GM12878 (cell line): ENCODE results near the gene COL28A1. TPM values are rescaled to one million over a fixed set of nuclear protein-coding genes. Genes with fewer than 3 reads are reported as not detected.
A peak's percentile ranks its signal among the peaks of the same experiment; 100 is the strongest.

Source experiments
- BACH1 ChIP-seq: fragments of 450-650 bp; IDR thresholded peaks from 2 replicates; pipeline ENCODE4 v1.6.1; 2017; ENCODE audit warnings: mild to moderate bottlenecking, borderline replicate concordance
- E2F8 ChIP-seq: fragments of 450-650 bp; IDR thresholded peaks from 2 replicates; pipeline ENCODE4 v1.6.1; 2018; ENCODE audit warnings: mild to moderate bottlenecking, low read depth, moderate library complexity; ENCODE audit not compliant: partially characterized antibody
- GABPA ChIP-seq: IDR thresholded peaks from 2 replicates; pipeline ENCODE4 v1.6.1; 2014; ENCODE audit warnings: antibody characterized with exemption, low read depth, mild to moderate bottlenecking, inconsistent platforms
- IKZF1 ChIP-seq: fragments of 450-650 bp; conservative IDR thresholded peaks from 2 replicates; pipeline ENCODE4 v1.6.1; 2017; ENCODE audit warnings: antibody characterized with exemption, mild to moderate bottlenecking
- KDM1A ChIP-seq: fragments of 200-600 bp; sonication (generic); IDR thresholded peaks from 2 replicates; pipeline ENCODE4 v1.6.1; 2016; ENCODE audit warnings: borderline replicate concordance
- LARP7 ChIP-seq: fragments of 450-650 bp; IDR thresholded peaks from 2 replicates; pipeline ENCODE4 v1.6.1; 2017; ENCODE audit warnings: mild to moderate bottlenecking
- NRF1 ChIP-seq: conservative IDR thresholded peaks from 2 replicates; pipeline ENCODE4 v1.6.1; 2011; ENCODE audit warnings: mild to moderate bottlenecking, low read depth, low read length, improper control_type of control experiment
- PML ChIP-seq: IDR thresholded peaks from 2 replicates; pipeline ENCODE4 v1.6.1; 2012; ENCODE audit warnings: low read length, inconsistent platforms
- RAD21 ChIP-seq: IDR thresholded peaks from 2 replicates; pipeline ENCODE4 v1.6.1; 2011; ENCODE audit warnings: mild to moderate bottlenecking, low read depth, low read length, moderate library complexity; ENCODE audit not compliant: insufficient read depth
- REST ChIP-seq: IDR thresholded peaks from 2 replicates; pipeline ENCODE4 v1.6.1; 2012; ENCODE audit warnings: mild to moderate bottlenecking, low read depth, low read length
- RUNX3 ChIP-seq: IDR thresholded peaks from 2 replicates; pipeline ENCODE4 v1.6.1; 2012; ENCODE audit warnings: low read length, inconsistent platforms
- SIN3A ChIP-seq: IDR thresholded peaks from 2 replicates; pipeline ENCODE4 v1.6.1; 2012; ENCODE audit warnings: low read depth, low read length, improper control_type of control experiment
- SRF ChIP-seq, 2 experiments: IDR thresholded peaks; 2 replicates each; pipeline ENCODE4 v1.6.1; 2011; ENCODE audit warnings: low read depth in 2 of 2, low read length in 2 of 2, mild to moderate bottlenecking in 1 of 2, moderate library complexity in 1 of 2
- TAF1 ChIP-seq: IDR thresholded peaks from 2 replicates; pipeline ENCODE4 v1.6.1; 2011; ENCODE audit warnings: mild to moderate bottlenecking, low read depth, low read length, borderline replicate concordance
- TCF3 ChIP-seq: IDR thresholded peaks from 2 replicates; pipeline ENCODE4 v1.6.1; 2012; ENCODE audit warnings: low read depth, mild to moderate bottlenecking, low read length, borderline replicate concordance; ENCODE audit not compliant: insufficient read depth
- polyA plus RNA-seq, 11 experiments: library from polyadenylated mRNA; depleted of rRNA in 4 of 11; unstranded in 6 of 11; stranded (reverse) in 5 of 11; fragments of >200 nt; fragmentation: Nextera tagmentation in 4 of 11; fragmentation: Illumina TruSeq in 1 of 11; extraction: Ambion mirVana in 4 of 11; extraction: Trizol in 1 of 11; gene quantifications; 1 replicate in 1 of 11; 2 replicates in 10 of 11; pipeline versions ENCODE4 v1.2.1 to v1.2.3, GENCODE V29; 2011 to 2016; ENCODE audit warnings: inconsistent platforms in 2 of 11, missing spikeins in 2 of 11, low read depth in 1 of 11
- total RNA-seq, 4 experiments: library from RNA; depleted of rRNA in 3 of 4; stranded (reverse); fragments of >200 nt in 3 of 4; fragmentation: Illumina TruSeq in 1 of 4; extraction: Trizol in 1 of 4; gene quantifications; 2 replicates each; pipeline versions ENCODE4 v1.2.1 to v1.2.3, GENCODE V29; 2013 to 2021
- TF ChIP-seq, protein P1 (sequence below): IDR thresholded peaks from 2 replicates; pipeline ENCODE4 v1.6.1; 2012; ENCODE audit warnings: low read depth, low read length, improper control_type of control experiment
- TF ChIP-seq, protein P2 (sequence below): fragments of 450-650 bp; IDR thresholded peaks from 2 replicates; pipeline ENCODE4 v1.6.1; 2017; ENCODE audit warnings: mild to moderate bottlenecking, moderate library complexity

Gene COL28A1
- total and polyA plus RNA-seq, 10 of the 15 experiments (the other 5 are each of a cell fraction or from before 2014, with no cell fraction given): 0.05 to 0.22 TPM; not detected in 8

DNA sequence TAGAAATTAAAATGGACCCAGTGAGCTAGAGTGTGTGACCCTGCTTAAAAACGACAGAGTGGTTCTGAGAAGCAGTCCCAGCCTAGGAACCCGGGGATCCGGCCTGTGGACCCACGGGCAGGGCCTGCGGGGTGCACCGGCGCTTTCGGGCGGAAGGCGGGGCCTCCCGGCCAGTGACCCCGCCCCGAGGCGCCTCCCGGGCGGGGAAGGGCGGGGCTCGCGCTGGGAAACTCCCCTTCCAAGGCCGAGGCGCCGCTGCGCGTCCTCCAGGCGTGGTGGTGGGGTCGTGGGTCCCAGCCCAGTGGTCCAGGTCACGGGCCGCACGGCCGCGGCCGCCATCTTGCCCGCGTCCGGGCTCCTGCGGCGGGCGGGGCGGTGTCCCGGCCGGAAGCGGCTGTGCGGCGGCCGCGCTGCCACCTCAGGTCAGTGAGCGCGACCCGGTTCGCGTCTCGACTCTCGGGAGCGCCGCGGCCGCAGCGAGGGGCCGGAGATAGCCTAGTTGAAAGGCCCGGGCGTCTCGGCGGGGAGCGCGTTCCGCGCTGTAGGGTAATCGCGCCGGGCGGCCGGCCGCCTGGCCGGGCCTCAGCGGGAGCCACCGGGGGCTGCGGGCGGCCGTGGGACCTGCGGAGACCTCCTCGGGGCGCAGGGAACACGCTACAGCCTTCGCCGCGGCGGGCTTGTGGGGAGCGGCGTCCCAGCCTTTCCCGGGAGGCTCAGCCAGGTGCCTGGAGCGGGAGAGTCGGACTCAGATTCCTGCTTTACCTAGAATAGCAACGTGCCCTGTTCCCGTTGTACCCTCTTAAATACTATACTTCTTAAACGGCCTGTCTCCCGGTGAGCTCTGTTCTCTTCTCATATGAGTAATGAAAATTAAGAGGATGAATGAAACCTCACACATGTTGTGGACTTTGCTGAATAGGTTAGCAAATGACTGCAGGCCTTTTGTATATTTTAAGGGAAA, 31.3 kb upstream of the COL28A1 start, which contains the start of gene MIOS (continued):
- no peak for TF ChIP-seq E2F8
- TF ChIP-seq IKZF1: peak; percentile 93
- TF ChIP-seq RUNX3: peak; percentile 43
- TF ChIP-seq NRF1: no peak
- no peak for TF ChIP-seq SIN3A
- TF ChIP-seq RAD21: no peak
- TF ChIP-seq TCF3: peak; percentile 55; the same call in 1 of the 2 replicates
- TF ChIP-seq, protein P1, sequence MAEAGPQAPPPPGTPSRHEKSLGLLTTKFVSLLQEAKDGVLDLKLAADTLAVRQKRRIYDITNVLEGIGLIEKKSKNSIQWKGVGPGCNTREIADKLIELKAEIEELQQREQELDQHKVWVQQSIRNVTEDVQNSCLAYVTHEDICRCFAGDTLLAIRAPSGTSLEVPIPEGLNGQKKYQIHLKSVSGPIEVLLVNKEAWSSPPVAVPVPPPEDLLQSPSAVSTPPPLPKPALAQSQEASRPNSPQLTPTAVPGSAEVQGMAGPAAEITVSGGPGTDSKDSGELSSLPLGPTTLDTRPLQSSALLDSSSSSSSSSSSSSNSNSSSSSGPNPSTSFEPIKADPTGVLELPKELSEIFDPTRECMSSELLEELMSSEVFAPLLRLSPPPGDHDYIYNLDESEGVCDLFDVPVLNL: no peak
- peak; percentile 100 for TF ChIP-seq LARP7
- no peak for TF ChIP-seq PML
- TF ChIP-seq, protein P2, sequence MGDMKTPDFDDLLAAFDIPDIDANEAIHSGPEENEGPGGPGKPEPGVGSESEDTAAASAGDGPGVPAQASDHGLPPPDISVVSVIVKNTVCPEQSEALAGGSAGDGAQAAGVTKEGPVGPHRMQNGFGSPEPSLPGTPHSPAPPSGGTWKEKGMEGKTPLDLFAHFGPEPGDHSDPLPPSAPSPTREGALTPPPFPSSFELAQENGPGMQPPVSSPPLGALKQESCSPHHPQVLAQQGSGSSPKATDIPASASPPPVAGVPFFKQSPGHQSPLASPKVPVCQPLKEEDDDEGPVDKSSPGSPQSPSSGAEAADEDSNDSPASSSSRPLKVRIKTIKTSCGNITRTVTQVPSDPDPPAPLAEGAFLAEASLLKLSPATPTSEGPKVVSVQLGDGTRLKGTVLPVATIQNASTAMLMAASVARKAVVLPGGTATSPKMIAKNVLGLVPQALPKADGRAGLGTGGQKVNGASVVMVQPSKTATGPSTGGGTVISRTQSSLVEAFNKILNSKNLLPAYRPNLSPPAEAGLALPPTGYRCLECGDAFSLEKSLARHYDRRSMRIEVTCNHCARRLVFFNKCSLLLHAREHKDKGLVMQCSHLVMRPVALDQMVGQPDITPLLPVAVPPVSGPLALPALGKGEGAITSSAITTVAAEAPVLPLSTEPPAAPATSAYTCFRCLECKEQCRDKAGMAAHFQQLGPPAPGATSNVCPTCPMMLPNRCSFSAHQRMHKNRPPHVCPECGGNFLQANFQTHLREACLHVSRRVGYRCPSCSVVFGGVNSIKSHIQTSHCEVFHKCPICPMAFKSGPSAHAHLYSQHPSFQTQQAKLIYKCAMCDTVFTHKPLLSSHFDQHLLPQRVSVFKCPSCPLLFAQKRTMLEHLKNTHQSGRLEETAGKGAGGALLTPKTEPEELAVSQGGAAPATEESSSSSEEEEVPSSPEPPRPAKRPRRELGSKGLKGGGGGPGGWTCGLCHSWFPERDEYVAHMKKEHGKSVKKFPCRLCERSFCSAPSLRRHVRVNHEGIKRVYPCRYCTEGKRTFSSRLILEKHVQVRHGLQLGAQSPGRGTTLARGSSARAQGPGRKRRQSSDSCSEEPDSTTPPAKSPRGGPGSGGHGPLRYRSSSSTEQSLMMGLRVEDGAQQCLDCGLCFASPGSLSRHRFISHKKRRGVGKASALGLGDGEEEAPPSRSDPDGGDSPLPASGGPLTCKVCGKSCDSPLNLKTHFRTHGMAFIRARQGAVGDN: peak; percentile 80
- peak; percentile 95 for TF ChIP-seq BACH1
- TF ChIP-seq REST: no peak
- no peak for TF ChIP-seq SRF (IDR thresholded peaks at IDR 0.05; ENCODE audit: low read depth in 2 of 2, low read length in 2 of 2)
- TF ChIP-seq GABPA: peak; percentile 71
- TF ChIP-seq KDM1A: no peak
- TF ChIP-seq TAF1: peak; percentile 83; the same call in 1 of the 2 replicates
